Peyer's patch (tissue), 4 donors: ENCODE data around the gene CATSPERD. TPM values are rescaled to one million over a fixed set of nuclear protein-coding genes. Genes with fewer than 3 reads are reported as not detected.

Experiments
- DNase-seq, 3 donors: peaks; one replicate each; pipeline ENCODE4 v3.0.0-alpha.2; 2017 to 2019
- H3K27ac ChIP-seq, 4 donors: fragments of 200-600 bp; sonication (generic); one replicate each; pipeline ENCODE4 v1.5.1; 2016 to 2019
- H3K27me3 ChIP-seq, 2 donors: fragments of 200-600 bp; sonication (generic); one replicate each; pipeline ENCODE4 v1.5.1; 2019
- H3K36me3 ChIP-seq, 3 donors: fragments of 200-600 bp; sonication (generic); one replicate each; pipeline ENCODE4 v1.5.1; 2016 to 2019
- H3K4me1 ChIP-seq, 4 donors: fragments of 200-600 bp; sonication (generic); one replicate each; pipeline ENCODE4 v1.5.1; 2016 to 2019
- H3K4me3 ChIP-seq, 4 donors: fragments of 200-600 bp; sonication (generic); 1 replicate in 3 of 4; 2 replicates in 1 of 4; pipeline ENCODE4 v1.5.1; 2016 to 2019; ENCODE audit warnings: mild to moderate bottlenecking in 1 of 4
- H3K9me3 ChIP-seq, 4 donors: fragments of 200-600 bp; sonication (generic); one replicate each; pipeline ENCODE4 v1.5.1; 2016 to 2019; ENCODE audit warnings: mild to moderate bottlenecking in 1 of 4
- CTCF ChIP-seq, 6 experiments: fragments of 450-650 bp in 4 of 6; fragments of 200-600 bp in 2 of 6; sonication (generic) in 1 of 6; IDR thresholded peaks; one replicate each; pipeline ENCODE4 v1.5.1; 2017 to 2019; ENCODE audit warnings: antibody characterized with exemption in 6 of 6, mild to moderate bottlenecking in 3 of 6, moderate library complexity in 1 of 6
- POLR2A ChIP-seq, 2 donors: fragments of 450-650 bp; IDR thresholded peaks; one replicate each; pipeline ENCODE4 v1.5.1; 2017; ENCODE audit warnings: antibody characterized with exemption in 2 of 2, mild to moderate bottlenecking in 2 of 2, moderate library complexity in 2 of 2
- total RNA-seq, 4 donors: library from RNA; depleted of rRNA; stranded (reverse); fragments of >200 nt; gene quantifications; one replicate each; pipeline ENCODE4 v1.1.0, GENCODE V29; 2016

CATSPERD gene
- total RNA-seq, 4 donors from 2014 or later: not detected

- TF ChIP-seq CTCF (IDR thresholded peaks at IDR 0.05) (no peak), POLR2A (IDR thresholded peaks at IDR 0.05) (no peak)
- Histone ChIP-seq H3K9me3 (no peaks in the 10 kb centered on the region), H3K4me1 (peaks cover 0 to 7% (median 3%) of the 10 kb centered on the region in 4 donors), H3K36me3 (peaks cover 0 to 67% (median 0%) of the 10 kb centered on the region in 3 donors), H3K4me3 (no peak overlapping the region), H3K27ac (no peak overlapping the region), H3K27me3 (no peaks in the 10 kb centered on the region)
- no peak for DNase-seq
These were observed 67.2 kb downstream of the CATSPERD start for GRCh38 chr19:5787409-5788182.

- no peak for TF ChIP-seq POLR2A (IDR thresholded peaks at IDR 0.05)
- TF ChIP-seq CTCF (IDR thresholded peaks at IDR 0.05): no peak
- Histone ChIP-seq H3K27me3 (no peaks in the 10 kb centered on the region), H3K27ac (no peak overlapping the region), H3K9me3 (no peaks in the 10 kb centered on the region), H3K36me3 (peaks cover 0 to 65% (median 0%) of the 10 kb centered on the region in 3 donors), H3K4me3 (no peak overlapping the region), H3K4me1 (peaks cover 0 to 7% (median 3%) of the 10 kb centered on the region in 4 donors)
- no peak for DNase-seq
These were observed 68.0 kb downstream of the CATSPERD start for GRCh38 chr19:5788422-5788821.

GRCh38 chr19:5789351-5789761 is 68.9 kb downstream of the CATSPERD start:
- H3K36me3 ChIP-seq: peaks cover 0 to 56% (median 0%) of the 10 kb centered on the region in 3 donors
- no peak for DNase-seq
- no peak overlapping the region for H3K4me3 ChIP-seq

GRCh38 chr19:5789886-5790558 is 69.6 kb downstream of the CATSPERD start:
- peaks cover 0 to 49% (median 0%) of the 10 kb centered on the region in 3 donors for H3K36me3 ChIP-seq
- H3K27ac ChIP-seq: peak overlapping the region; percentile 94 to 98 (median 96)
- H3K4me3 ChIP-seq: peak overlapping the region; percentile 69 to 89 (median 84)
- H3K4me1 ChIP-seq: peaks cover 0 to 7% (median 3%) of the 10 kb centered on the region in 4 donors
- H3K27me3 ChIP-seq: no peaks in the 10 kb centered on the region
- H3K9me3 ChIP-seq: no peaks in the 10 kb centered on the region
- no peak for DNase-seq
- TF ChIP-seq POLR2A (IDR thresholded peaks at IDR 0.05) (no peak), CTCF (IDR thresholded peaks at IDR 0.05) (no peak)

More at GRCh38 chr19:5789351-5789761, 68.9 kb downstream of the CATSPERD start:
- H3K4me1 ChIP-seq: peaks cover 0 to 7% (median 3%) of the 10 kb centered on the region in 4 donors
- no peaks in the 10 kb centered on the region for H3K9me3 ChIP-seq
- no peak for TF ChIP-seq CTCF (IDR thresholded peaks at IDR 0.05)
- no peak for TF ChIP-seq POLR2A (IDR thresholded peaks at IDR 0.05)
- H3K27me3 ChIP-seq: no peaks in the 10 kb centered on the region
- no peak overlapping the region for H3K27ac ChIP-seq

- TF ChIP-seq POLR2A (IDR thresholded peaks at IDR 0.05) (peak; percentile 45 to 59), CTCF (IDR thresholded peaks at IDR 0.05) (no peak)
- H3K4me3 ChIP-seq: peak within 1 kb of the TSS; percentile 69 to 89 (median 84)
These were observed 70.4 kb downstream of the CATSPERD start, which contains the start of gene DUS3L for GRCh38 chr19:5790559-5791520. Gene DUS3L, minus strand, starts transcription at chr19:5791163. Its CDS starts 22 bp downstream, at chr19:5791141.

More at GRCh38 chr19:5790559-5791520, 70.4 kb downstream of the CATSPERD start, which contains the start of gene DUS3L:
- Histone ChIP-seq H3K27me3 (no peaks in the 10 kb centered on the region), H3K27ac (peak within 1 kb of the TSS; percentile 94 to 98 (median 96)), H3K36me3 (peaks cover 0 to 41% (median 0%) of the 10 kb centered on the region in 3 donors), H3K9me3 (no peaks in the 10 kb centered on the region), H3K4me1 (peaks cover 0 to 7% (median 3%) of the 10 kb centered on the region in 4 donors)
- peak; percentile 95 to 99 (median 96) for DNase-seq
